LNCaP clone FGC (cell line): ENCODE data around the gene CLCA4.

Experiments used
- DNase-seq: peaks from one replicate; pipeline ENCODE4 v3.0.0-alpha.2; 2011; ENCODE audit warnings: low read depth
- H3K4me3 ChIP-seq: 2 replicates; pipeline ENCODE4 v1.5.1; 2011; ENCODE audit warnings: mild to moderate bottlenecking, low read depth, low read length, control low read depth
- TF ChIP-seq, protein P1 (sequence below): IDR thresholded peaks from 2 replicates; pipeline ENCODE4 v1.5.1; 2012; ENCODE audit warnings: mild to moderate bottlenecking; ENCODE audit not compliant: control insufficient read depth, insufficient read depth; ENCODE audit errors: extremely low read depth

The CLCA4 gene

DNA sequence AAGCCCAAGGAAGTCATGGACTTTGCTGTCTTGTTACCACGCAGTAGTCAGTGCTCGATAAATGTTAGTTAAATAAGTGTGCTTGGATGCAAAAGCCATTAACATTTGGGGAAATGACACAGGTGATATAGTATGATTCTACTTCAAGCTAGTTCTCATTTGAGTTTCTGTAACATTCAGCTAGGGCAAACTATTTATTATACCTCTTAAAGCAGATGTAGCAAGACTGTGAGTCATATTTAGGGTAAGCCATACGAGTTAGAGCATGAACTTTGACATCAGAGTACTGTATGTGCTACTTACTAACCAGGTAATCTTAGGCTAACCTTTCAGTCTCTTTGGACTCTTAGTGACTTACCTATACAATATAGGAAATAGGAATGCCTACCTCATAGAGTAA, 21.0 kb downstream of the CLCA4 start:
- no peak for DNase-seq
- TF ChIP-seq, protein P1, sequence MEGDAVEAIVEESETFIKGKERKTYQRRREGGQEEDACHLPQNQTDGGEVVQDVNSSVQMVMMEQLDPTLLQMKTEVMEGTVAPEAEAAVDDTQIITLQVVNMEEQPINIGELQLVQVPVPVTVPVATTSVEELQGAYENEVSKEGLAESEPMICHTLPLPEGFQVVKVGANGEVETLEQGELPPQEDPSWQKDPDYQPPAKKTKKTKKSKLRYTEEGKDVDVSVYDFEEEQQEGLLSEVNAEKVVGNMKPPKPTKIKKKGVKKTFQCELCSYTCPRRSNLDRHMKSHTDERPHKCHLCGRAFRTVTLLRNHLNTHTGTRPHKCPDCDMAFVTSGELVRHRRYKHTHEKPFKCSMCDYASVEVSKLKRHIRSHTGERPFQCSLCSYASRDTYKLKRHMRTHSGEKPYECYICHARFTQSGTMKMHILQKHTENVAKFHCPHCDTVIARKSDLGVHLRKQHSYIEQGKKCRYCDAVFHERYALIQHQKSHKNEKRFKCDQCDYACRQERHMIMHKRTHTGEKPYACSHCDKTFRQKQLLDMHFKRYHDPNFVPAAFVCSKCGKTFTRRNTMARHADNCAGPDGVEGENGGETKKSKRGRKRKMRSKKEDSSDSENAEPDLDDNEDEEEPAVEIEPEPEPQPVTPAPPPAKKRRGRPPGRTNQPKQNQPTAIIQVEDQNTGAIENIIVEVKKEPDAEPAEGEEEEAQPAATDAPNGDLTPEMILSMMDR, result no peak
- no peak overlapping the region for H3K4me3 ChIP-seq

DNA sequence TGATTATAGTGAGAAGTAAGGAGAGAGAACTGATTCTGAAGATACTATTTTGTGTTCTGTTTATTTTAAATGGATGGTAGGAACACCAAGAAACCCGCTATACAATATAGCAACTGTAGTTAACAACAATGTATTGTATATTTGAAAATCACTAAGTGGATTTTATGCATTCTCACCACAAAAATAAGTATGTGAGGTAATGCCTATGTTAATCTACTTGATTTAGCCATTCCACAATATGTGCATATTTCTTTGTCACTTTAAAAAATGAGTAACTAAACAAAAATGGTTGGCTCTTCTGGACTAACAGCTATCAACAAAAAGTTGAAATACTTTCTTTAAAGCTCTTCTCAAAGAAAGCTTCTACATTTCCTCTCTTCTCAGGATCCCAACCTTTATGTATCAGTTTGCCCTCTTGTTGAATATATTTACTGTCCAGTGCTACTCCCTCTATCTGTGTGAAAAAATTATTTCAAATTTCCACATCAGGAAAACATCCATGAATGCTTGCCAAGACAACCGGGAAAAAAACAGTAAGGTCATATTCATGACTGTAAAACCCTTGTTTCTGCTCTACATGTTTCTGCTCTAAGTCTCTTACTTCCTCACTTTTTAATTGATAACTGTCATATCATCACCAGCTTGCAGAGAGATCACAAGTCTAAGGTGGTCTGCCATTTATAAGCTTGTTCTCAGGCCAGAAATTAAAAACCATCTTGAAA, 27.0 kb downstream of the CLCA4 start:
- TF ChIP-seq, protein P1, result no peak
- H3K4me3 ChIP-seq, result no peak overlapping the region
- no peak for DNase-seq

DNA sequence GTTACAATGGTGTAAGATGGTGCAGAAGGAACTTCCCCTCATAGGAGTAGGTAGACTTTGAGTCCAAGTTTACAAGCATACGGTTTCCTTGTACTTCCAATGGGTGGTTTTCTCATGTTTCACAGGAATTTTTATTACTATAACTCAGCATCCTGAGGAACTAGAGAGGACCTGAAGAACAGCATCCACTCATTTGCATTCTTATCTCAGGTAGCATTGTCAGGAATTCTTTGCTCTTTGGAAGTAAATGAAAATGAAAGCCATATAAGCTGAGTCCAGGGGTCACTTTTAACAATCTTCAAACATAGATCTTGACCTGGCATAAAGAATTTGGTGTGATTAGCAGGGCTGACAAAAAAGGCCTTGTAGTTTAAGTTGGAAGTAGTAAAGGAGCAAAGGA, 34.4 kb downstream of the CLCA4 start:
- TF ChIP-seq, protein P1, result no peak
- DNase-seq, result no peak

DNA sequence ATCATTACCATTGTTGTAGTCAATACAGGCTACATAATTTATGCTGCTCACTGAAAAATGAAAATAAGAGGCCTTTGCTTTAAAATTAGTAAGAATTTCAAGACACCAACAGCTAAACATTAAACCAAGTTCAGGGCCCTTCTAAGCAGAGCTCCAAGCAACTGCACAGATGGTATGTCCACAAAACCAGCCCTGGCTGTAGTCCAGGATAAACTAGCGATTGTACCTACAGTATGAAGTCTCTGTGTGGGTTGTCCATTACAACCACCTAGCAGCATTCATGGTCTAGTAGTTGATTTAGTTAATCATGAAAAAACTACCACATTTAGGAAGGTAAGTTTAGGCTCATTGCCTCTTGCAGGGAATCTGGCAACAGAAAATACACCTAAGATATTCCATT, 35.3 kb downstream of the CLCA4 start:
- no peak for DNase-seq
- H3K4me3 ChIP-seq, result no peak overlapping the region
- TF ChIP-seq, protein P1, result no peak

More for the DNA sequence above, 34.4 kb downstream of the CLCA4 start:
- no peak overlapping the region for H3K4me3 ChIP-seq

DNA sequence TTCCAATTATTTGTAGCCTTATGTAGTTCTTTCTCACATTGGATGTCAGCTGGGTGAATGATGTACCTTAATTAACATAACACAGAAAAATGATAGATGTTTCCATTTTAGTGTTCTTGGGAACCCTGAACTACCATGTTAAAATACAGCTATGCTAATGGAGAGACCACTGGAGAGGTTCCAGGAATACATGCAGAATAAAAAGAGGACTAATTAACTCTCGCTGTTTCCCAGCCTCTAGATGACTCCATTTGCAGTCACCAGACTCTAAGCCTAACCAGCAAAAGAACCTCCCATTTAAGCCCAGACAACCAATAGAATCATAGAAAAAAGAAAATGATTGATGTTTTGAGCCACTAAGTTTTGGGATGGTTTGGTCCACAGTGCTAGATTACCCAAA, 36.2 kb downstream of the CLCA4 start:
- no peak for DNase-seq
- H3K4me3 ChIP-seq, result no peak overlapping the region

DNA sequence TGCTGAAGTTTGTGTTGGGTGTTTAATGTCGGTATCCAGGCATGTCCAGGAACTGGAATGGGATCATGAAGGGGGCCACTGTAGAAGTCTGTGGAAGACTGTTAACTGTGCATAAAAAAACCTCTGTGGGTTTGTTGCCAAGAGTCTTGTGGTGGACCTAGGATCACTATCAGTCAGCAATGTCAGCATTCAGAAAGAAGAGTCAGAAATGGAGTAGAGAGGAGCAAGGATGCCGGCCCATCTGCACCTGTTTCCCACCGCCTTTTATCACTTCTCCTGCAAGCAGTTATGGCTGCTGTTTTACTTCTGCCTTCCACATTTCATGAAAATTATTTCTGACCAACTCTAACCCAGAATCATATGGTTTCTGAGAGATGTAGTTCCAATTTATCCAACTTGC, 36.7 kb downstream of the CLCA4 start:
- no peak overlapping the region for H3K4me3 ChIP-seq
- TF ChIP-seq, protein P1, result no peak
- DNase-seq, result no peak

More for the DNA sequence above, 36.2 kb downstream of the CLCA4 start:
- TF ChIP-seq, protein P1, result no peak

DNA sequence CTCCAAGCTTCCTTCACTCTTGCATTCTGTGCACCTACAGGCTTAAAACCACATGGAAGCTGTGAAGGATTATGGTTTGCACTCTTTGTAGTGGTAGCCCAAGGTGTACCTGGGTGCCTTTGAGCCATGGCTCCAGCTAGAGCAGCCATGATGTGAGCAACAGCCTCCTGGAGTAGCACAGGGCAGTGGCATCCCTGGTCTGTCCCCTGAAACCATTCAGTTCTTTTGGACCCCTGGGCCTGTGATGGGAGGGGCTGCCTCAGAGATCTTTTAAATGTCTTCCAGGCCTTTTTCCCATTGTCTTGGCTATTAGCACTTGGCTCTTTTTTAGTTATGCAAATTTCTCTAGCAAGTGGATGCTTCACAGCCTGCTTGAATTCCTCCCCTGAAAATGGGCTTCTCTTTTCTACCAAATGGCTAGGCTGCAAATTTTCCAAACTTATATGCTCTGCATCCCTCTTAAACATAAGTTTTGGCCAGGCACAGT, 47.4 kb downstream of the CLCA4 start:
- TF ChIP-seq, protein P1, result no peak
- DNase-seq, result no peak
- no peak overlapping the region for H3K4me3 ChIP-seq
